MM.1S (cell line): ENCODE measurements around the gene MFSD6L.
A peak's percentile ranks its signal among the peaks of the same experiment; 100 is the strongest.

Experiments
- DNase-seq: peaks from one replicate; pipeline ENCODE4 v3.0.0-alpha.2; 2015
- H2AFZ ChIP-seq: fragments of 300-600 bp; sonication (generic); 2 replicates; pipeline ENCODE4 v1.6.0; 2016; ENCODE audit warnings: antibody characterized with exemption, low read length
- H3F3A ChIP-seq: fragments of 300-600 bp; sonication (generic); 2 replicates; pipeline ENCODE4 v1.6.1; 2016; ENCODE audit warnings: mild to moderate bottlenecking, antibody characterized with exemption, low read length, moderate library complexity, mixed read lengths; ENCODE audit not compliant: insufficient read depth
- H3K27ac ChIP-seq: fragments of 300-600 bp; sonication (generic); 2 replicates; pipeline ENCODE4 v1.5.1; 2016; ENCODE audit warnings: mild to moderate bottlenecking, low read length
- H3K27me3 ChIP-seq: fragments of 300-600 bp; sonication (generic); replicated peaks from 2 replicates; pipeline ENCODE4 v1.6.0; 2016; ENCODE audit warnings: low read length; ENCODE audit not compliant: insufficient read depth
- H3K36me3 ChIP-seq: fragments of 300-600 bp; sonication (generic); replicated peaks from 2 replicates; pipeline ENCODE4 v1.6.1; 2016; ENCODE audit warnings: mild to moderate bottlenecking, low read length, mixed read lengths; ENCODE audit not compliant: insufficient read depth
- H3K4me1 ChIP-seq: fragments of 300-600 bp; sonication (generic); 2 replicates; pipeline ENCODE4 v1.6.1; 2016; ENCODE audit warnings: low read length, mixed read lengths
- H3K4me2 ChIP-seq: fragments of 300-600 bp; sonication (generic); 2 replicates; pipeline ENCODE4 v1.6.0; 2016; ENCODE audit warnings: low read depth, low read length
- H3K4me3 ChIP-seq: fragments of 300-600 bp; sonication (generic); 2 replicates; pipeline ENCODE4 v1.5.1; 2016; ENCODE audit warnings: low read length, mixed read lengths
- H3K79me2 ChIP-seq: fragments of 300-600 bp; sonication (generic); 2 replicates; pipeline ENCODE4 v1.6.1; 2016; ENCODE audit warnings: mixed run types, low read length, mixed read lengths
- H3K9ac ChIP-seq: fragments of 300-600 bp; sonication (generic); 2 replicates; pipeline ENCODE4 v1.6.1; 2016; ENCODE audit warnings: low read length, mixed read lengths
- H3K9me2 ChIP-seq: fragments of 300-600 bp; sonication (generic); replicated peaks from 2 replicates; pipeline ENCODE4 v1.6.1; 2016; ENCODE audit warnings: mild to moderate bottlenecking, low read length, mixed read lengths; ENCODE audit not compliant: insufficient read depth
- H3K9me3 ChIP-seq: fragments of 300-600 bp; sonication (generic); replicated peaks from 2 replicates; pipeline ENCODE4 v1.6.1; 2016; ENCODE audit warnings: mild to moderate bottlenecking, low read length, mixed read lengths; ENCODE audit not compliant: insufficient read depth
- H4K20me1 ChIP-seq: fragments of 300-600 bp; sonication (generic); 2 replicates; pipeline ENCODE4 v1.6.1; 2016; ENCODE audit warnings: mild to moderate bottlenecking, low read length, moderate library complexity, mixed read lengths; ENCODE audit not compliant: insufficient read depth
- EZH2 ChIP-seq: fragments of 300-600 bp; sonication (generic); optimal IDR thresholded peaks from 2 replicates; pipeline ENCODE3; 2017; ENCODE audit warnings: low read depth, mild to moderate bottlenecking, antibody characterized with exemption, low read length, mixed read lengths
- EZH2phosphoT487 ChIP-seq: fragments of 300-600 bp; sonication (generic); IDR thresholded peaks from 2 replicates; pipeline ENCODE4 v1.6.1; 2018; ENCODE audit warnings: antibody characterized with exemption, low read length
- TF ChIP-seq, protein P1 (sequence below): fragments of 300-600 bp; sonication (generic); IDR thresholded peaks from 2 replicates; pipeline ENCODE4 v1.5.1; 2016; ENCODE audit warnings: antibody characterized with exemption, low read length, mixed read lengths

Gene MFSD6L

DNA sequence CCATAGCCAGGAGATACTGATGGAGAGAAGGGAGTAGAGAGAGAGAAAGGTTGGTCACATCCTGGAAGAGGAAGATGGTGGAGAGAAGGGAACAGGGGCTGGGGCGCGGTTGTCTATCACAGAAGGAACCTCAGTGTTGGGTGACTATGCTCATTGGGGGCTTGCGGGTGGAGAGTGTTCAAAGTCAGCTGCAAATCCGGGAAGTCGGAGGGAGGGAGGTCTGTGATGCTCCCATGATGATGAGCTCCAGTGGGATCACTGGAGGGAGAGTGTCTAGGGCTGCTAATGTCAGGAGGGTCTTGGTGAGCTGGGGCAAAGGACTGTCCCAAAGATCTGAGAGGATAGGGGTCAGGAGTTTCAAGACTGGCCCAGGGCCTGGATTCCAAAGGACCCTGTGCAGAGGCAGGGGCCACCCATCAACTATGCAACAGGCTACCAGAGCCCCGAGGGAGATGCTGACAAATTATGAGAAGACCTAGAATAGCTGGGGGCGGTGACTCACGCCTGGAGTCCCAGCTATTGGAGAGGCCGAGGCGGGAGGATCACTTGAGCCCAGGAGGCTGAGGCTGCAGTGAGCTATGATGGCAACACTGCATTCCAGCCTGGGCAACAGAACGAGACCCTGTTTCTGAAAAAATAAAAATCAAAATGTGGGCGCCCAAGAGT lies 43.4 kb downstream of the MFSD6L start:
- Histone ChIP-seq H3K4me2 (no peak overlapping the region), H3K9me3 (no peaks in the 10 kb centered on the region), H3K27ac (no peak overlapping the region), H3K4me1 (no peaks in the 10 kb centered on the region), H3K9me2 (no peaks in the 10 kb centered on the region), H3F3A (no peaks in the 10 kb centered on the region), H3K36me3 (no peaks in the 10 kb centered on the region), H3K79me2 (no peaks in the 10 kb centered on the region), H2AFZ (no peak overlapping the region), H3K27me3 (peaks cover 8% of the 10 kb centered on the region), H4K20me1 (no peaks in the 10 kb centered on the region), H3K9ac (no peak overlapping the region), H3K4me3 (no peak overlapping the region)
- TF ChIP-seq EZH2phosphoT487 (no peak), EZH2 (no peak)
- TF ChIP-seq, protein P1, sequence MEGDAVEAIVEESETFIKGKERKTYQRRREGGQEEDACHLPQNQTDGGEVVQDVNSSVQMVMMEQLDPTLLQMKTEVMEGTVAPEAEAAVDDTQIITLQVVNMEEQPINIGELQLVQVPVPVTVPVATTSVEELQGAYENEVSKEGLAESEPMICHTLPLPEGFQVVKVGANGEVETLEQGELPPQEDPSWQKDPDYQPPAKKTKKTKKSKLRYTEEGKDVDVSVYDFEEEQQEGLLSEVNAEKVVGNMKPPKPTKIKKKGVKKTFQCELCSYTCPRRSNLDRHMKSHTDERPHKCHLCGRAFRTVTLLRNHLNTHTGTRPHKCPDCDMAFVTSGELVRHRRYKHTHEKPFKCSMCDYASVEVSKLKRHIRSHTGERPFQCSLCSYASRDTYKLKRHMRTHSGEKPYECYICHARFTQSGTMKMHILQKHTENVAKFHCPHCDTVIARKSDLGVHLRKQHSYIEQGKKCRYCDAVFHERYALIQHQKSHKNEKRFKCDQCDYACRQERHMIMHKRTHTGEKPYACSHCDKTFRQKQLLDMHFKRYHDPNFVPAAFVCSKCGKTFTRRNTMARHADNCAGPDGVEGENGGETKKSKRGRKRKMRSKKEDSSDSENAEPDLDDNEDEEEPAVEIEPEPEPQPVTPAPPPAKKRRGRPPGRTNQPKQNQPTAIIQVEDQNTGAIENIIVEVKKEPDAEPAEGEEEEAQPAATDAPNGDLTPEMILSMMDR, result no peak
- DNase-seq, result no peak

DNA sequence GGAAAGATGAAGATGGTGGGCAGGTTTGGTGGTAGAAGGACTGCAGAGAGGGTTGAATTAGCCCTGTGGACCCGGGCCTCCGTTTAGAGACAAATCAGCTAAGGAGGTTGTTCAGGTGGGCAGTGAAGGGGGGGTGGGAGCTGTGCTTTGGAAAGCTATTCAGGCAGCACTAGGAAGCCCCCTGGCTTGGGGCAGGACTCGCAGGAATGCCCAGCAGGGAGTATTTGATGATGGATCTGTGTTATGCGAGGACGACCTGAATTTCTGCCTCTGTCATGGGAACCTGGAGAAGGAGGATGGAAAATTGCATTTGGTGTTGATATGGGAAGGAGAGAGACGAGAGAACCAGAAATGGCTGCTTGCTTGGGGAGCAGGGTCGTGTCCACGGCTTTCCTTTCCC lies 44.3 kb downstream of the MFSD6L start:
- H3K9me3 ChIP-seq, result no peaks in the 10 kb centered on the region
- H3K4me2 ChIP-seq, result no peak overlapping the region
- no peaks in the 10 kb centered on the region for H3K79me2 ChIP-seq
- H3K27ac ChIP-seq, result no peak overlapping the region
- no peaks in the 10 kb centered on the region for H3F3A ChIP-seq
- no peak overlapping the region for H3K4me3 ChIP-seq
- H4K20me1 ChIP-seq, result no peaks in the 10 kb centered on the region
- H2AFZ ChIP-seq, result no peak overlapping the region
- no peak overlapping the region for H3K9ac ChIP-seq
- DNase-seq, result no peak
- H3K27me3 ChIP-seq, result peaks cover 8% of the 10 kb centered on the region
- H3K4me1 ChIP-seq, result no peaks in the 10 kb centered on the region
- no peaks in the 10 kb centered on the region for H3K9me2 ChIP-seq
- no peak for TF ChIP-seq EZH2
- no peak for TF ChIP-seq EZH2phosphoT487
- TF ChIP-seq, protein P1, result no peak
- H3K36me3 ChIP-seq, result no peaks in the 10 kb centered on the region

- Histone ChIP-seq H3K4me1 (no peaks in the 10 kb centered on the region), H3K9me3 (no peaks in the 10 kb centered on the region), H3F3A (no peaks in the 10 kb centered on the region), H3K9me2 (no peaks in the 10 kb centered on the region), H3K4me3 (no peak overlapping the region), H3K4me2 (no peak overlapping the region), H2AFZ (no peak overlapping the region), H3K36me3 (no peaks in the 10 kb centered on the region), H3K79me2 (no peaks in the 10 kb centered on the region), H3K27me3 (peaks cover 8% of the 10 kb centered on the region), H3K9ac (no peak overlapping the region), H3K27ac (no peak overlapping the region), H4K20me1 (no peaks in the 10 kb centered on the region)
- DNase-seq, result peak; percentile 27
- TF ChIP-seq, protein P1, result peak; percentile 52
- TF ChIP-seq EZH2phosphoT487 (no peak), EZH2 (no peak)
Observed at GRCh38 chr17:8753976-8754440, 45.2 kb downstream of the MFSD6L start.
